Activated T-cell treated with anti-CD3 and anti-CD28 coated beads, Interleukin-2, amount 50 U/mL, for 4 hours (primary cell): ENCODE data around the gene ZNF831. TPM values are rescaled to one million over a fixed set of nuclear protein-coding genes. Genes with fewer than 3 reads are reported as not detected.

Experiments used
- ATAC-seq, 2 donors: fragments of 200-7000 bp; cut with Tn5 transposase; one replicate each; pipeline ENCODE4 v1.10.0; 2021
- DNase-seq: peaks from one replicate; pipeline ENCODE4 v3.0.0-alpha.2; 2020
- H3K27me3 Mint-ChIP-seq: one replicate; pipeline ENCODE4 v1.8.0; 2021; ENCODE audit warnings: low read depth, mixed read lengths
- H3K36me3 Mint-ChIP-seq: one replicate; pipeline ENCODE4 v1.8.0; 2022; ENCODE audit warnings: mixed read lengths; ENCODE audit not compliant: insufficient read depth
- H3K4me1 Mint-ChIP-seq: one replicate; pipeline ENCODE4 v1.8.0; 2021; ENCODE audit warnings: low read depth, mixed read lengths
- H3K4me3 Mint-ChIP-seq: one replicate; pipeline ENCODE4 v1.8.0; 2021; ENCODE audit warnings: mild to moderate bottlenecking, moderate library complexity, mixed read lengths
- H3K9me3 Mint-ChIP-seq: one replicate; pipeline ENCODE4 v1.8.0; 2021; ENCODE audit warnings: mixed read lengths
- total RNA-seq, 3 donors: library from RNA; stranded (reverse); gene quantifications; one replicate each; pipeline ENCODE4 v1.2.1, GENCODE V29; 2021

The ZNF831 gene
- total RNA-seq, 3 donors from 2014 or later, result 1.8 to 2.5 (median 2.2) TPM

GRCh38 chr20:59157961-59158541 is 5.6 kb upstream of the ZNF831 start:
- ATAC-seq (no peak), DNase-seq (no peak)
- H3K4me3 Mint-ChIP-seq, result peak overlapping the region; percentile 46
- H3K36me3 Mint-ChIP-seq, result peaks cover 7% of the 10 kb centered on the region
- H3K9me3 Mint-ChIP-seq, result no peaks in the 10 kb centered on the region
- peaks cover 94% of the 10 kb centered on the region for H3K4me1 Mint-ChIP-seq
- no peaks in the 10 kb centered on the region for H3K27me3 Mint-ChIP-seq

GRCh38 chr20:59158673-59159072 is 4.9 kb upstream of the ZNF831 start:
- peaks cover 7% of the 10 kb centered on the region for H3K36me3 Mint-ChIP-seq
- ATAC-seq (no peak), DNase-seq (no peak)
- H3K4me3 Mint-ChIP-seq, result peak overlapping the region; percentile 86
- H3K9me3 Mint-ChIP-seq, result no peaks in the 10 kb centered on the region
- H3K4me1 Mint-ChIP-seq, result peaks cover 94% of the 10 kb centered on the region
- no peaks in the 10 kb centered on the region for H3K27me3 Mint-ChIP-seq

GRCh38 chr20:59159091-59159490 is 4.5 kb upstream of the ZNF831 start:
- Mint-ChIP-seq H3K4me1 (peaks cover 92% of the 10 kb centered on the region), H3K36me3 (peaks cover 7% of the 10 kb centered on the region), H3K4me3 (peak overlapping the region; percentile 86), H3K9me3 (no peaks in the 10 kb centered on the region), H3K27me3 (no peaks in the 10 kb centered on the region)
- ATAC-seq (peak; percentile 1 to 3), DNase-seq (no peak)

- peak overlapping the region; percentile 86 for H3K4me3 Mint-ChIP-seq
- no peaks in the 10 kb centered on the region for H3K27me3 Mint-ChIP-seq
- H3K4me1 Mint-ChIP-seq, result peaks cover 90% of the 10 kb centered on the region
- H3K36me3 Mint-ChIP-seq, result peaks cover 5% of the 10 kb centered on the region
- DNase-seq (peak; percentile 38), ATAC-seq (peak; percentile 83 to 86)
- no peaks in the 10 kb centered on the region for H3K9me3 Mint-ChIP-seq
These were observed 3.9 kb upstream of the ZNF831 start for GRCh38 chr20:59159493-59160376.

GRCh38 chr20:59160389-59161115 is 3.1 kb upstream of the ZNF831 start:
- DNase-seq (no peak), ATAC-seq (no peak)
- Mint-ChIP-seq H3K9me3 (no peaks in the 10 kb centered on the region), H3K4me3 (peak overlapping the region; percentile 86), H3K36me3 (peaks cover 1% of the 10 kb centered on the region), H3K4me1 (peaks cover 90% of the 10 kb centered on the region), H3K27me3 (no peaks in the 10 kb centered on the region)

- ATAC-seq (peak; percentile 6 to 11), DNase-seq (no peak)
- H3K27me3 Mint-ChIP-seq, result no peaks in the 10 kb centered on the region
- H3K9me3 Mint-ChIP-seq, result no peaks in the 10 kb centered on the region
- peak overlapping the region; percentile 86 for H3K4me3 Mint-ChIP-seq
- peaks cover 93% of the 10 kb centered on the region for H3K4me1 Mint-ChIP-seq
- peaks cover 1% of the 10 kb centered on the region for H3K36me3 Mint-ChIP-seq
These were observed 1.9 kb upstream of the ZNF831 start for GRCh38 chr20:59161721-59162120.

GRCh38 chr20:59164686-59165391 is 1.2 kb downstream of the ZNF831 start:
- peaks cover 90% of the 10 kb centered on the region for H3K4me1 Mint-ChIP-seq
- H3K9me3 Mint-ChIP-seq, result no peaks in the 10 kb centered on the region
- ATAC-seq (no peak), DNase-seq (no peak)
- H3K4me3 Mint-ChIP-seq, result peak overlapping the region; percentile 82
- H3K36me3 Mint-ChIP-seq, result peaks cover 4% of the 10 kb centered on the region
- H3K27me3 Mint-ChIP-seq, result no peaks in the 10 kb centered on the region

- DNase-seq, result no peak
- ATAC-seq, result no peak
These were observed 1.8 kb downstream of the ZNF831 start for GRCh38 chr20:59165396-59165795.

GRCh38 chr20:59165891-59166709 is 2.5 kb downstream of the ZNF831 start:
- peaks cover 90% of the 10 kb centered on the region for H3K4me1 Mint-ChIP-seq
- H3K9me3 Mint-ChIP-seq, result no peaks in the 10 kb centered on the region
- ATAC-seq, result peak; percentile 73 to 81
- H3K36me3 Mint-ChIP-seq, result peaks cover 10% of the 10 kb centered on the region
- no peak for DNase-seq
- H3K27me3 Mint-ChIP-seq, result no peaks in the 10 kb centered on the region
- H3K4me3 Mint-ChIP-seq, result peak overlapping the region; percentile 82

More at GRCh38 chr20:59165396-59165795, 1.8 kb downstream of the ZNF831 start:
- Mint-ChIP-seq H3K27me3 (no peaks in the 10 kb centered on the region), H3K36me3 (peaks cover 9% of the 10 kb centered on the region), H3K4me1 (peaks cover 90% of the 10 kb centered on the region), H3K4me3 (peak overlapping the region; percentile 82), H3K9me3 (no peaks in the 10 kb centered on the region)

GRCh38 chr20:59170406-59171349 is 7.1 kb downstream of the ZNF831 start:
- peak overlapping the region; percentile 12 for H3K4me3 Mint-ChIP-seq
- H3K4me1 Mint-ChIP-seq, result peaks cover 91% of the 10 kb centered on the region
- no peaks in the 10 kb centered on the region for H3K27me3 Mint-ChIP-seq
- DNase-seq (no peak), ATAC-seq (no peak)
- peaks cover 32% of the 10 kb centered on the region for H3K36me3 Mint-ChIP-seq
- H3K9me3 Mint-ChIP-seq, result no peaks in the 10 kb centered on the region

GRCh38 chr20:59171986-59172385 is 8.4 kb downstream of the ZNF831 start:
- H3K9me3 Mint-ChIP-seq, result no peaks in the 10 kb centered on the region
- DNase-seq (no peak), ATAC-seq (no peak)
- H3K27me3 Mint-ChIP-seq, result no peaks in the 10 kb centered on the region
- H3K4me3 Mint-ChIP-seq, result no peak overlapping the region
- peaks cover 39% of the 10 kb centered on the region for H3K36me3 Mint-ChIP-seq
- H3K4me1 Mint-ChIP-seq, result peaks cover 90% of the 10 kb centered on the region

- Mint-ChIP-seq H3K27me3 (no peaks in the 10 kb centered on the region), H3K4me1 (peaks cover 92% of the 10 kb centered on the region), H3K9me3 (no peaks in the 10 kb centered on the region), H3K4me3 (no peak overlapping the region), H3K36me3 (peaks cover 40% of the 10 kb centered on the region)
- no peak for DNase-seq
- no peak for ATAC-seq
These were observed 10.4 kb downstream of the ZNF831 start for GRCh38 chr20:59173938-59174491.
